GM18526 (cell line): ENCODE measurements around the gene ZNF70.

Experiments used
- POLR2A ChIP-seq: IDR thresholded peaks from 3 replicates; pipeline ENCODE4 v1.6.1; 2011; ENCODE audit not compliant: insufficient read length; ENCODE audit errors: extremely low read depth

Gene ZNF70

DNA sequence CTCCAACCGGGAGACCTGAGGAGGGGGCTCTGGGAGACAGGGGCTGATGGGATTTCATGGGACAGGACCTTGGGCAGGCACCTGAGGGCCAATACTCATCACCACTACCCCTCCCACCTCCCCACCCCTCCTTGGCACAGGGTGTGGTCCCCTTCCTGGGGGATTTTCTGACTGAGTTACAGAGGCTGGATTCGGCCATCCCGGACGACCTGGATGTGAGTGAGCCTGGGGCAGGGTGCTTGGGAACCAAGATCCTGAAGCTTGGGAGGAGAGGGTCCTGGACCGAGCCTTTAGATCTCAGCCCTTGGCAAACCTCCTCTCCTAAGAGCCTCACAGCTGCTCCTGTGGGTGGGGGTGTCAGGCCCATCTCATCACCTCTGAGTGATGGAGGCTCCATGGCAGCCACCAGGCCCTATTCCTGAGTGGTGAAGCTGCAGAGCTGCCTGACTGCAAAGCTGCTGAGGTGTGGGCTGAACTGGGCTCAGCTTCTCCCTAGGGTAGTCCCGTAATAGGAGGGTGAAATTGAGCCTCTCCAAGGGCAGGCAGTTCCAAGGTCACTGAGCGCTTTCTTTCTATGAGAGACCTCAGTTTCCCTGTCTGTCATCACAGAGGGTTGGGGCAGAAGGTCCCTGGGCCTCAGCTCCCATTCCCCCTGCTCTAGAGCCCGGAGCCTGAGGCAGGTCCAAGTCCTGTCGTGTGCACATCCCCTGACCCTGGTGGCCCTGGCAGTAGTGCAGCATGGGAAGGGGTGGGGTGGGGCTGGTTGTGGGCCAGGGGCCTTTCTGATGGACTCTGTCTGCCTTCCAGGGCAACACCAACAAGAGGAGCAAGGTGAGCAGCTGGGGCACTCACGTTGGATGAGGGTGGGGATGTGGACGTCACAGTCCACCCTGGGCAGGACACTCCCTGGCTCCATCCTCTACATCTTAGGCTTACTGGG lies 53.6 kb downstream of the ZNF70 start:
- no peak for TF ChIP-seq POLR2A

GRCh38 chr22:23696326-23696851 lies 54.5 kb downstream of the ZNF70 start:
- peak; percentile 10 for TF ChIP-seq POLR2A

DNA sequence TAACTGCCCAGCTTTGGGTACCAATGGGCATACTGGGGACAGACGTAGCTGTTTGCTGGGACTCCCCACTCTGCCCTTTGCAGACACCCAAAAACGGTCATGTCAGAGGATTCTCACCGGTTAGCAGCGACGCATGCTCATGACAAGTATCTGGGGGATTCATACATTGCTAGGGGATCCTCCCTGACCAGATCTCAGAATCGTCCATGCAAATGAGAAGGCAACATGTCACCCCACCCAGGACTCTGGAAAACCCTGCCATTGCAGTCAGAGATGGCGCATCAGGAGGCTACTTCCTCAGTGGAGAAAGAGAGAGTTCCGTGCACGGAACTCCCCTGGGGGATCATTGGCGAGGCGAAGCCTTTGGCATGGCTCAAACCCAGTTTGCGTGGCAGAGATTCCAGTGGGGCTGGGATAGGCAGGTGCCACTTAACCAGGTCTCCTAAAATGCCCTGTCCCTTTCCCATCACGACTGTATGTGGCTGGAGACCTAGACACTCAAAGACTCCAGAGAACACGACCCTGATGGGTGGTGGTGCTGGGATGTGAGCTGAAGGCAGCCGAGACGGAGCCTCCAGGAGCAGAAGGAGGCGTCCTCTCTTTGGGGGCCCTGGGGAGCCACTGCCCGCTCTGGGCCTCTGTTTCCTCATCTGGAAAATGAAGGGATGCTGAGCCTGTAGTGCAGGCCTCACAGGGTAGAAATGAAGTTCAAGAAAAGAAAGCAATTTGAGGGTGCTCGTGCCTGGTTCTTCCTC lies 55.2 kb downstream of the ZNF70 start:
- no peak for TF ChIP-seq POLR2A

GRCh38 chr22:23695141-23695540 lies 55.8 kb downstream of the ZNF70 start:
- no peak for TF ChIP-seq POLR2A

DNA sequence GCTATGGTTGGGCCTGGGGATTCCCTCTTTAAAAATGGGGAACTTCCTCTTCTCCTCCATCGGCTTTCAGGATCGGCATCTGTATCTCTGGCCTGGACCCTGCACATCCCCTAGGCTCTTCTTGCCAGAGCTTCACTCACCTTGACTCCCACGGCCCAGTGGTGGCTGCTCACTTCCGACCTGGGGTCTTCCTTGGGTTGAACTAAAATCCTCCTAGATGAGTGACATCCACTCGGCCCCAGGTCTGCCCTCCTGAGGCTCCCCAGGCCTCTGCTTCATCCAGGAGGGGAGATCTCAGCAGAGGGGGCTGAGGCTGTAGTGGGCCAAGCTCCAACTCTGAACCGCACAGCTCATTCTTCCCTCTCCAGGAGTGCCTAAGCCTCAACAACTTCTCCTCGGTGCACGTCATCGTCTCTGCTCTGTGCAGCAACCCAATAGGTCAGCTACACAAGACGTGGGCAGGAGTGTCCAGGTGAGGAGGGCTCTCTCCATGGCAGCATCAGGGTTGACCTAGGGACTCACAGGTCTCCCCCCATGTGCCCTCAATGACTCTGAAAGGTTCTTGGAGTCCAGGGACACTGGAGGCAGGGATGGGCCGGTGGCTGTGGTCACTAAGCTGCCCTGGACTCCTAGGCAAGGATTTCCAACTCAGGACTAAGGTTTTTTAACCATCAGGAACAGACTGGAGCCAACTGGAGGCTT lies 56.8 kb downstream of the ZNF70 start:
- no peak for TF ChIP-seq POLR2A

- TF ChIP-seq POLR2A = no peak
Measured at GRCh38 chr22:23692598-23693291, 58.2 kb downstream of the ZNF70 start.

- no peak for TF ChIP-seq POLR2A
Measured at GRCh38 chr22:23691748-23692423, 59.0 kb downstream of the ZNF70 start.

- TF ChIP-seq POLR2A = no peak
Measured at GRCh38 chr22:23690713-23691112, 60.2 kb downstream of the ZNF70 start, which contains the start of gene RGL4. TSS of gene RGL4 (plus strand) at chr22:23691013. CDS start at chr22:23692031, 1,018 bp downstream.

DNA sequence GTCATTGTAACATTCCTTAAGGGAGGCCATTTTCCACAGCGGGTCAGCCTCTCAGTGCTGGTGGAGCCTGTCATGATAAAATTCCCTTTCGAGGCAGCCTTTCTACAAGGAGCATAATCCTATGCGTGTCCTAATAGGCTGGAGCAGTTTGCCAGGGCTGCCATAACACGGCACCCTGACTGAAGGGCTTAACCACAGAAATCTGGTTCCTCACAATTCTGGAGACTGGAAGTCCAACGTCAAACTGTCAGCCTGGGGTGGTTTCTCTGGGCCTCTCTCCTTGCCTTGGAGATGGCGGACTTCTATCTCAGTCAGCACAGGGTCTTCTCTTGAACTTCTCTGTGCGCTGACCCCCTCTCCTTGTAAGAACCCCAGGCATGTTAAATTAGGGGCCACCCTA lies 61.5 kb downstream of the ZNF70 start:
- TF ChIP-seq POLR2A = no peak
